GM20431 (cell line): ENCODE results near the gene KCNH8.
"Not testable (repeated sequence)": the region's sequence is repeated elsewhere in the genome, so short reads cannot be mapped to it uniquely, and the experiment has no call there.

ENCODE experiments used
- in situ Hi-C: fragments of 300-500 bp; cut with MseI, MboI; formaldehyde crosslinking; loops from one replicate; pipeline ENCODE4 v1.15.0; 2020; ENCODE audit warnings: low sequenced_read_pairs; ENCODE audit not compliant: unreplicated experiment

Gene KCNH8

GRCh38 chr3:19233882-19234784 is 85.8 kb downstream of the KCNH8 start:
- in situ Hi-C loops = not testable (repeated sequence)

GRCh38 chr3:19248143-19248542 is 99.8 kb downstream of the KCNH8 start:
- in situ Hi-C loops = no loop called here

GRCh38 chr3:19248767-19249166 is 100.5 kb downstream of the KCNH8 start:
- in situ Hi-C loops = no loop called here

GRCh38 chr3:19250959-19251610 is 102.8 kb downstream of the KCNH8 start:
- in situ Hi-C loops = no loop called here

- in situ Hi-C loops = no loop called here
Observed at GRCh38 chr3:19254189-19254588, 105.9 kb downstream of the KCNH8 start.

GRCh38 chr3:19254784-19255338 is 106.6 kb downstream of the KCNH8 start:
- in situ Hi-C loops = no loop called here

- in situ Hi-C loops = no loop called here
Observed at GRCh38 chr3:19256313-19256712, 108.0 kb downstream of the KCNH8 start.

GRCh38 chr3:19263606-19264005 is 115.3 kb downstream of the KCNH8 start:
- in situ Hi-C loops = no loop called here

GRCh38 chr3:19264424-19264823 is 116.1 kb downstream of the KCNH8 start:
- in situ Hi-C loops = no loop called here

- in situ Hi-C loops = no loop called here
Observed at GRCh38 chr3:19267040-19267439, 118.7 kb downstream of the KCNH8 start.

- in situ Hi-C loops = no loop called here
Observed at GRCh38 chr3:19270481-19270880, 122.2 kb downstream of the KCNH8 start.

GRCh38 chr3:19272296-19272695 is 124.0 kb downstream of the KCNH8 start:
- in situ Hi-C loops = no loop called here

- in situ Hi-C loops = no loop called here
Observed at GRCh38 chr3:19273091-19273490, 124.8 kb downstream of the KCNH8 start.

- in situ Hi-C loops = no loop called here
Observed at GRCh38 chr3:19274576-19274975, 126.3 kb downstream of the KCNH8 start.

GRCh38 chr3:19284974-19285373 is 136.7 kb downstream of the KCNH8 start:
- in situ Hi-C loops = no loop called here

- in situ Hi-C loops = no loop called here
Observed at GRCh38 chr3:19293295-19293694, 145.0 kb downstream of the KCNH8 start.

- in situ Hi-C loops = no loop called here
Observed at GRCh38 chr3:19295208-19295607, 146.9 kb downstream of the KCNH8 start.

- in situ Hi-C loops = loop anchor here (25.0 kb wide), 1 partner anchor 530 kb away; no protein-coding TSS in a partner anchor
Observed at GRCh38 chr3:19331931-19332330, 183.6 kb downstream of the KCNH8 start.

- in situ Hi-C loops = loop anchor here (25.0 kb wide), 1 partner anchor 528 kb away; no protein-coding TSS in a partner anchor
Observed at GRCh38 chr3:19334120-19334519, 185.8 kb downstream of the KCNH8 start.

- in situ Hi-C loops = loop anchor here (25.0 kb wide), 1 partner anchor 524 kb away; no protein-coding TSS in a partner anchor
Observed at GRCh38 chr3:19338769-19339168, 190.5 kb downstream of the KCNH8 start.

- in situ Hi-C loops = loop anchor here (25.0 kb wide), 1 partner anchor 520 kb away; no protein-coding TSS in a partner anchor
Observed at GRCh38 chr3:19342389-19342788, 194.1 kb downstream of the KCNH8 start.
